CMK (cell line): Measurements from ENCODE around the gene SMAD7.

ENCODE experiments used
- DNase-seq: peaks from one replicate; pipeline ENCODE4 v3.0.0-alpha.2; 2010; ENCODE audit warnings: low read depth

Gene SMAD7

GRCh38 chr18:48914581-48915251 lies 36.0 kb downstream of the SMAD7 start:
- DNase-seq = no peak

DNA sequence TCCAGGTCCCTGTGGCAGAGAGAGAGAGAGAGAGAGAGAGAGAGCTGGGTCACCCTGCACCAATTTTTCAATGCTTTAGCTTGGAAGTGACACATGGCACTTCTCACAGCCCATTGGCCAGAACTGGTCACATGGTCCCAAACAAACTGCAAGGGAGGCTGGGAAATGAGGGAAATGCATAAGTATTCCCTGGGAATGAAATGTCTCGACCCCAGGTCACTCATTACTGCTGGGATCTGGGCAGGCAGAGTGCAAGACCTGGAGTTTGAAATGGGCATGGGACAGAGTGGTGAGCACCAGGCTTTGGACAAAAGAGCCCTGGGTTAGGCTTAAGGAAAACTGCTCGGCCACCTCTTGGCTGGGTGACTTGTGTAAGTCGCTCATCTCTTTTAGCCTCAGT lies 37.0 kb downstream of the SMAD7 start:
- DNase-seq = no peak

DNA sequence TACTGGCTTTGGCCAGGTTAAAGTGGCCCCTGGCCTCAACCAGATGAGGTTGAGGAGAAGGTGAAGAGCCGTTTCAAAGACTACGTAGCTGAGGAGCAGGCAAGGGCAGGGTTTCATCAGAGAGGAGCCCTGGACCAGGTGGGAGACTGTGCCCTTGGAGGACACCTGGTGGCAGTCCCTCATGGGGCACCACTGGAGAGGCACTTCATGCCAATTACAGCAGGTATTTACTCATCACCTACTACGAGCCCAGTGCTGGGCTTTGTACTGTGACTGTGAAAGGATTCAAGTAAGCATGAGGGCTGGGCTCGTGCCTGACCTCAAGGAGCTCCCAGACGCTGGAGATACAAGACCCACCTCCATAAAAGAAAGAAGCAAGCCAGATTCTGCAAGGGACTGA lies 37.6 kb downstream of the SMAD7 start:
- DNase-seq = no peak

GRCh38 chr18:48910972-48911545 lies 39.7 kb downstream of the SMAD7 start:
- DNase-seq = no peak

DNA sequence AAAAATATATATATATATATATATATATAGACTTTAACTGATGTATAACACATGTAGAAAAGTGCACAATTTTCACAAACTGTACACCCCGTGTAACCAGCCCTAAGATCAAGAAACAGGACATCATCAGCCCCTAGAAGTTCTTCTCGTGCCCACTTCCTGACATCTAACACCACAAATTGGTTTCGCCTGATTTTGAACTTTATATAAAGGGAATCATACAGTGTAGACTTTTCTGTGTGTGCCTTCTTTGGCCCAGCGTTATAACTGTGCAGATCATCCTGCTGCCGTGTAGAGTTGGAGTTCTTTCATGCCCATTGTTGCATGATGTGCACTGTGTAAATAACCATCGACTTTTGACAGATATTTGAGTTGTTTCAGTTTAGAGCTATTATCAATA lies 41.0 kb downstream of the SMAD7 start:
- DNase-seq = no peak

GRCh38 chr18:48908916-48909315 lies 41.8 kb downstream of the SMAD7 start:
- DNase-seq = no peak

DNA sequence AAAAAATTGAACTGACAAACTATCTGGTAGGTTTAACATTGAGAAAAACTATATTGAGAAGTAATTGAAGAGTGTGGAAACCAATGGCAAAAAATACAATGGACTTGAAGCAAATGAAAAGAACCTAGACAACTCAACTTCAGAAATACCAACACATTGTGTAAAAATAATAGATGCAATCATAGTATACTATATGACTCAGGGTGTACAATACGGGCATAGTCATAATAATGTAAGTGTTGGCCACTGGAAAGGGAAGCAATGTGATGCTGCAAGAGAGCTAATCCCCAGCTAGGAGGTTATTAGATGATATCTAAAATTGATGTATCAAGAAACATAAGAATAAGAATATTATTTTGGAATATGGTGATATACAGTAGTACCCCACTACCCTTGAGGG lies 45.3 kb downstream of the SMAD7 start:
- DNase-seq = no peak

DNA sequence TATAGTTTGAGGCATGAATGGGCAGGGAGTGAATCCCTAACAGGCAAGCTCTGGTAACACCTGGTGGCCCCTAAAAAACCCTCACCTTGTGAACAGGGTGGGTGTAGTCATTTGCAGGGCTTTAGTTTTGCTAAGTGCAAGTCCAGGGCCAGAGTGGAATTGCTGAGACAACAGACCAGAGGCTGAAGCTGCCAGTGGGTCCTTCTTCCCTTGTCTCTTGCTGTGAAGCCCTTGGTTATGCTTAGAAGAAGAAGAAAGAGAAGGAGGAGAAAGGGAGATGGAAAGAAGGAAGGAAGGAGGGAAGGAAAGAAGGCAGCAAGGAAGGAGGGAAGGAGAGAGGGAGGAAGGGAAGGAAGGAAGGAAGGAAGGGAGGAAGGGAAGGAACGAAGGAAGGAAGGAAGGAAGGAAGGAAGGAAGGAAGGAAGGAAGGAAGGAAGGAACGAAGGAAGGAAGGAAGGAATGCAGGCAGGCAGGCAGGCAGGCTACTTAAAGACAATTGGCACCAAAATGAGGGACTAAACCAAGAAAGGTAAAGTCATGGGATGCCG lies 45.8 kb downstream of the SMAD7 start:
- no peak for DNase-seq

DNA sequence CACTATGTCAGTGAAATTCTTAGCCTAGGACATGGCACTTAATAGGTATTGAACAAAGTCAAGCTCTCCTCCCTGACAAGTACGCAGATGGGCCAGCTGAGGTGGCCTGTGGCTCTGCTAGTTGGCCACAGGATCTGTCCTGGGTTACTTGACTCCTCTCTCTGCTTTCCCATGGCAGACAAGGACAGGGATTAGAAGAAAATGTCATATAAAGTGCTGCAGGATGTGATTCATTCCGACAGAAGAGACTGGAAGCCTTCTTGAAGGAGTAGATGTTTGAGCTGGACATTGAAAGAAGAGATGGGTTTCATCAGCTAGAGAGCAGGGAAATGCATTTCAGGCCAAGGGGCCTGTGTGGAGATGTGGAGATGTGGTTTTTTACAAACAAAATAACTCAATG lies 46.7 kb downstream of the SMAD7 start:
- no peak for DNase-seq

DNA sequence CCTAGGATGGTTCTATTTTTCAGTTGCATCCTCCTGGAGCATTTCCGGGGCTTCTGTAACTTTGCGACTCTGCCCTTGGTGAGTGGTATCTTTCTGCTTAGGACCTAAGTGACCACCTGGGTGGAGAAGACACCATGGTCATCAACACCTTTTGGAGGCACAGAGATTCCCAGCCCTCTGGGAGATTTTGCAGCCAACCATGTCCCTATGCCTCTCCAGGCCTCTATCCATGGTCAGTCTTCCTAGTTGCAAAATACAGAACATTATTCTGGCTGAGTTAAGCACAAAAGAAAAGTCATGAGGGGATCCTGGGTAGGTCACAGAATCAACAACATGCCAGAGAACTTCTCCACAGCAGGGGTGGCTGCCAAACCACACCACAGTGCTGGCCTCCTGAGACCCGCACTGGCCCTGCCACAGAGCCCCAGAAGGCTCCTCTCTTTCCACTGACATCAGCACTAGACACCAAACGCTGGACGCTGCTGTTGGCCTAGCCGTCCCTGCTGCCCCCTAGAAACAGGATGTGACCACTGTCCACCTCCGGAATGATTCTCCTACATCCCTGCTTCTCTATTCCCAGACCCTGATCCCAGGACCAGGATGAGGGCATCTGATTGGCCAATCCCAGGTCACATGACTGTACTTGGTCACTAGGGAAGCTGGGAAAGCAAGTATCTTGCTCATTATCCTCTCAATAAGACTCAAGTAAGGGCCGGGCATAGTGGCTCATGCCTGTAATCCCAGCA lies 47.7 kb downstream of the SMAD7 start:
- DNase-seq = no peak

GRCh38 chr18:48902023-48902855 lies 48.5 kb downstream of the SMAD7 start:
- DNase-seq = no peak

DNA sequence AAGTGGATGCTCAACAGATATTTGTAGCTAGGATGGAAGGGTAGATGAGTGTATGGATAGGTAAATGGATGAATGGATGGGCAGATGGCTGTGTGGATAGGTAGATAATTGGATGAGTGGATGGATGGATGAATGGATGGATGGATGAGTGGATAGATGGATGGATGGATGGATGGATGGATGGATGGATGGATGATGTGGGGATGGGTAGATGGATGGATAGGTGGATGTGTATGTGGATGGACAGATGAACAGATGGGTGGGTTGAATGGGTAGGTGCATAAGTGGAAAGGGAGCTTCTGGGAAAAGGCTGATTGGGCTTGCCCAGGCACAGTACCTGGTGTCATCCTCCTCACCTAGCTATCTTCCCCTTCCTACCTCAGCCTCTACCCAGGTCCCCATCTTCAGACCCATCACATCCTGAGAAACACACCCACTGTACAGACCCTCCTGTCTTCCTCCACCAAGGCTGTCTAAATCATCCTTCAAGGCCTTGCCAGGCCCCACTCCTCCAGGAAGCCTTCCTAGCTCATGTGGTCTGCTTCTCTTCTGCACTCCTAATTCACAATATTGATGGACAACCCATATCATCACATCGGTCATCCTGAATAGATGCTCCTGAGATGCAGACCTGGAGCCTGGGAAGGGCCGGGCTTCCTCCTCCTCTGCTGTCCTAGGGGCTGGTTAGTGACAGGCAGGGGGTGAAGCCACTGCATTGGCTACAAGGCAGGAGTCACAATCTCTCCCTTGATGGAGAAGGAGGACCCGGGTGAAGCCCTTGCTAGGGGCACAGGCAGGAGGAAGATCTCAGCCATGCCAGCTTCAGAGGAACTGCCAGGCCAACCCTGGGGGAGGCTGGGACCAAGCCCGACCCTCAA lies 49.4 kb downstream of the SMAD7 start:
- no peak for DNase-seq

GRCh38 chr18:48900469-48900868 lies 50.3 kb downstream of the SMAD7 start:
- DNase-seq = no peak

DNA sequence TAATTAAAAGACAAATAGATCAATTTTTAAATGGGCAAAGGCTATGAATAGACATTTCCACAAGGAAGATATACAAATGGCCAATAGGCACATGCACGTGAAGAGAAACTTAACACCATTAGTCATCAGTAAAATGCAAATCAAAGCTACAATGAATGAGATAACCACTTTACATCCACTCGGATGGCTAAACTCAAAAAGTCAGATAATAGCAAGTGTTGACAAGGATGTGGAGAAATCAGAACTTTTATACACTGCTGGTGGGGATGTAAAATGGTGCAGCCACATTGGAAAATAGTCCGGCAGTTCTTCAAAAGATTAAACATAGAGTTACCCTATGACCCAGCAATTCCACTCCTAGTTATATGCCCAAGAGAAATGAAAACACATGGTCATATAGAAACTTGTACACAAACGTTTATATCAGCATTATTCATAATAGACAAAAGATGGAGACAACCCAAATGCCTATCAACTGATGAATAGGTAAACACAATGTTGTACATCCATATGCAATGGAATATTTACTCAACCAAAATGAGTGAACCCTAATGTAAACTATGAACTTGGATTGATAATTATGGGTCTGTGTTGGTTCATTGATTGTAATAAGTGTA lies 51.1 kb downstream of the SMAD7 start:
- no peak for DNase-seq

GRCh38 chr18:48898521-48898920 lies 52.2 kb downstream of the SMAD7 start:
- no peak for DNase-seq

- DNase-seq = no peak
Observed at GRCh38 chr18:48897531-48897930, 53.2 kb downstream of the SMAD7 start.

GRCh38 chr18:48896875-48897511 lies 53.8 kb downstream of the SMAD7 start:
- peak; percentile 85 for DNase-seq

- DNase-seq = no peak
Observed at GRCh38 chr18:48896326-48896874, 54.4 kb downstream of the SMAD7 start.

DNA sequence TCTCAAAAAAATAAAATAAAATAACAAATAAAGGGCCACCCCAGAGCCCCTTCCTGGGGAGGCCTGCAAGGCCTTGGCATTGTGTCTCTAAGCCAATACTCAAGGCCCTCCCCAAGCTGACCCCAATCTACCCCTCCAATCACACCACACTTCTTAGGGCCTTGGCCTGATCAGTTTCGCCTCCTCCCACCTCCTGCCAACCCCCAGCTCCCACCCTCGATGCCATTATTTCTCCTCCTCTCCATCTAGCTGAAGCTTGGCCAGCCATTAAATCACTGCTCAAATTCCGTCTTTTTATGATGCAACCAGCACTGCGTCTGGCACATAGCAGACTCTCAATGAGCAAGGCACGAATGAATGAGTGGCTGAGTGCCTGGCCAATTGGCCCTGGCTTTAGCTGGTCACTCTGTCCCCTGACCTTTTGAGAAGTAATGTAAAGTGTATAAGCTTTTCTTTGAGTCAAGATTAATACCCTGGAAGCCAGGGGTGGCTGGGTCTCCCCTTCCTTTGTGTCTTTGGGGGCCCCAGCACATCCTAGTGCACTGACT lies 55.9 kb downstream of the SMAD7 start:
- no peak for DNase-seq
